Activated gamma-delta T cell (primary cell): ENCODE measurements around the gene CCDC188.

Source experiments
- DNase-seq: peaks from one replicate; lab custom pipeline; 2025; lab: John Stamatoyannopoulos, UW

Gene CCDC188

GRCh38 chr22:20185750-20186149 lies 34.9 kb upstream of the CCDC188 start:
- DNase-seq: no peak

GRCh38 chr22:20184501-20185165 lies 33.8 kb upstream of the CCDC188 start:
- no peak for DNase-seq

DNA sequence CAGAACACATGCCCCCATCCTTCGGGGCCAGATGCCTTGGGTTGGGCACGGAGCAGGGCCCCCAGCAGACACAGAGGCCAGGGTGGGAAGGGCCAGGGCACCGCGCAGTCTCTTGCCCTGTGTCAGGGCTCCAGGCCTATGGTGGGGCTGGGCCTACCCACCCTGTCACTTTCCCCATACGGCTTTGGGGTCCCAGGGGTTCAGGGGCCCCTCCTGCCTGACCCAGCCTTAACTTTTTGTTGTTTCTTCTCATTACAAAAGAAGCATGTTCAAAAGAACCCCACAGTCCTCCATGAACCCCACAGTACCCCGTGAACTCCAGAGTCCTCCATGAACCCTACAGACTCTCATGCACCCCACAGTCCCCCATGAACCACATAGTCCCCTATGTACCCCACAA lies 33.0 kb upstream of the CCDC188 start:
- DNase-seq: no peak

DNA sequence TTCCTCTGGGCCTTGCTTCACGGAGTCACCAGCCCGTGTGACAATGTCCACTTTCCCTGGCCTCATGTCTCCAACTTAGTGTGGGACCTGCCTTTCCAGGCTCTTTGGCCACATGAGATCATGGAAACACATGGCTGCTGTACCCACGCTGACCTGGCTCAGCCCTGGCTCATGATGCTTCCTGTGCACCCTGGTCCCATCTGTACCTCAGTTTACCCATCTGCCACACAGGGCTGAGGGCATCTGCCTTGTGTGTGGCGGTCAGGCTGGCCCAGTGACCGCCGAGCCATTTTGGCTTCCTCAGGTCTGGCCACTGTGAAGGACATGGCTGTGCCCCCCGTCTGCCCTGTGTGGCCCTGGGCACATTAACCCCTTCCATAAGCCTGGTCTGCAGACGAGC lies 32.2 kb upstream of the CCDC188 start:
- DNase-seq: no peak

GRCh38 chr22:20182365-20182764 lies 31.5 kb upstream of the CCDC188 start:
- DNase-seq: no peak

DNA sequence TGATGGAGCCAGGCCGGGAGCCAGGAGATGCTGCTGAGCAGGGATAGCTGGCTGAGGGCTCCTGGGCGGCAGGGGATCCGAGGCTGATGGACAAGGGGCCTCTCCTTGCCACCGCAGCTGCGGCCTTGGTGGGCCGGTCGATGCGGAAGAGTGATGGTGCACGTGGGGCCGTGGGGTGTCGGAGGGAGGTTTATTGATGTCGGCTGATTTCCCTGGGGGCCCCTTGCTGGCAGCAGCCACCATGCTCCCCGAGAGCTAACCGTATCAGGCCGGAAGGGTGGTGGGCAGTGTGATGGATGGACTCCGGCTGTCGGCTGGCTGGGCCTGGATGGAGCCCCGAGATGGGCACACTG lies 31.0 kb upstream of the CCDC188 start:
- no peak for DNase-seq

GRCh38 chr22:20181194-20181883 lies 30.5 kb upstream of the CCDC188 start:
- no peak for DNase-seq

- DNase-seq: no peak
Observed at GRCh38 chr22:20180640-20181039, 29.8 kb upstream of the CCDC188 start.

GRCh38 chr22:20180245-20180630 lies 29.4 kb upstream of the CCDC188 start:
- no peak for DNase-seq

DNA sequence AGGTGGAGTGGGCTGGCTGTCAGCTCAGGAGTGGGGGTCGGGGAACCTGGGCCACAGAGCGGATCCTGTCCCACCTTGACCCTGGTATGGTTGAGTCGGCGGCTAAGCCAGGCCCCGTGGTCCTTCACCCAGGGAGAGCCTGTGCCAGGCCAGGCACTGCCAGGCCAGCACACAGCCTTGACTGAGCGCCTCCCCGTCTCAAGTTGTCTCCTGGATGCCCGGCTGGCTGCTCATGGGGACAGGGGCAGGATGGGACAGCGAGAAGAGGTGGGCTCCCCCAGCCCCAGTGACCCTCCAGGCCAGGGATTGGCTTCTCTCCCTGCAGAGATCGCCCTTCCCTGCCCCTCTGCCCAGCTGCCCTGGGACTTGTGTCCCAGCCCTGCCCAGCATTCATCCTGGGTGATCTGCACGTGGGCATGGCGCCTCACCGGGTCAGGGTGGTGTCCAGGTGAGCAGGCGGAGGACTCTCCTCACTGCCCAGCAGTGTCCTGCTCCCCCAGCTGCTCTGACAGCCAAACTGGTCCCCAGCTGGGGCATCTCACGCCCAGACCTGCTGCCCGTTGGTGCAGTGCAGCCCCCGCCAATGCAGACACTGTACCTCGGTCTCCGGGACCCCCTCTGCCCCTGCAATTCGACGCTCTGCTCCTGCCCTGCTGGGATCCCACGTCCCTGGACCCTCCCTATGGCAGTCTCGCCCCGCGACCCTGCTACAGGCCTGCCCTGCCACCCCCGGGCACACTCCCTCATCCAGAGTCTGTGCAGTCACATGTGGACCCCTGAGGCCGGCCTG lies 28.8 kb upstream of the CCDC188 start:
- DNase-seq: no peak

DNA sequence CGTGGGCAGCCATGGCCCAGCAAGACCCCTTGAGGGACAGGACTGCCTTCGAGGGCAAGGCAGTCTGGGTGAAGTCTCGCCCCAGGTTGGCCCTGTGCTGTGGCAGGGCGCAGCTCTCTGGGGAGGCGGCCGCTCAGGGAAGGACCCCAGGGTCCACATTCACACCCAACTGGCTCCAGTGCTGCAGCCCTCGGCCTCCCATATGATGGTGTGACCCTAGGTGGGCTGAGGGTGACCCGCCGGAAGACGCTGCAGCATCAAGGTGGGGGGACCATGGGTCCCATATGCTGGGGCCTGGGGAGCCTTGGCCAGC lies 28.0 kb upstream of the CCDC188 start:
- no peak for DNase-seq

GRCh38 chr22:20178075-20178914 lies 27.4 kb upstream of the CCDC188 start:
- no peak for DNase-seq

DNA sequence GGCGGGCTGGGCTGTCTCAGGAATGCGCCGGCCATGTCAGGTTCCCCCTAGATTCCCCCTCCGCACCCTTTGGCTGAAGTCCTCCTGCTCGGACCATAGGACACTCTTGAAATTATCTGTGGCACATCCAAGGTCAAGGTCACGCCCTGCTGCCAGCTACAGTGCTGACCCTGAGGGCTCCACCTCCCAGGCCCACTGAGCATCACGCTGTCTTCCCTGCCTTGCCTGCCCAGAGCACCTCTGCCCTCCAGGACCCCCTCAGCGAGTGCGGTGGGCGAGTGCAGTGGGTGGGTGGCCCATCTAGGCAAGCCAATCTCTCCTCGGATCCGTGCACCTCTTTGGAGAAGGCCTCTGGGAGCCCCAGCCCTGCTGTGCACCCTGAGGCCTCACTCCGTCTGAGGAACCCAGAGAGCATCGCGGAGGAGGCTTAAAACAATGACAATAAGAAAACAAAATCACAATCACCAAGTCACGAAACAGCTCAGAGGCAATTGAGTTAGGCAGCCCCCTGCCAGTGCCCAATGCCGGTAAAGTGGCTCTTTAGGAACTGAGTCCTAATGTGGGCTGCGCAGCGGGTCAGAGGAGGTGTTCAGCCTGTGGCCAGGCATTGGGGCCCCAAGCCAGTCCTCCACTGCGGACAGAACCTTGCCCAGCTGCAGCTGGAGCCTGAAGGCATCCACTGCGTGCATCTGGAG lies 26.5 kb upstream of the CCDC188 start:
- no peak for DNase-seq

- no peak for DNase-seq
Observed at GRCh38 chr22:20176421-20177085, 25.7 kb upstream of the CCDC188 start.

GRCh38 chr22:20175597-20175900 lies 24.7 kb upstream of the CCDC188 start:
- DNase-seq: no peak

DNA sequence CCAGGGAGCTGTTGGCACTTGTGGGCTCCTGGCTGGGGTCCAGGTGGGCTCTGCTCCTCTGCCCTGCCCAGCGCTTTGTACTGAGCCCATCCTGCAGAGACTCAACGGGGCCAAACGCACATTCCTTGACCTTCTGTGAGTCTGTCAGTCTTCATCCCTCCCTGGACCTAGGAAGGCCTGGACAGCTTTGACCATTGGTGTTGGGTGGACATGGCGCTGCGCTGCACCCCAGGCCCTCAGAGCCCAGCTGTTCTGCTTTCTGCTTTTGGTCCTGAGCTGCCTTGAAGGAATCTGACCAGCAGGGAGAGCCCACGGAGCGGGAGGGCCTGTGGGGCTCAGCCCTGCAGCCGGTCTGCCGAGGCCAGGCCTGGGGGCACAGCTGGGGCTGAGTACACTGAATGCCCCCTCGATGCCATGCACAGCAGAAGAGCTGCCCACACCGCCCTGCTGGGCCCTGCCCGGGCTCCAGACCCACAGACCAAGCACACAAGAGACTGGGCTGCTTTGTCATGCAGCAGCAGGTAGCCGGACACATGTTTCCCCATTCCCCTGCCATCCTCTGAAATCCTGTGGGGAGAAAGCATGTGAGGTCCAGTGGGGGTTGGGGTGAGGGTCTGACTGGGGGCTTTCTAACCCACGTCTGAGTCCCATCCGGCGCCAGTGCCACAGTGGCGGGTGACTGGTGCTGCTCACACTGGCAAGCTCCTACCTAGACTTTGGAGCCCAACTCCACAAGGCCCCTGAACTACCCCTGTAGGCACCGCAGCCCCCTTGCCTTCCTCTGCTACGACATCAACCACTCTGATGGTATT lies 24.1 kb upstream of the CCDC188 start:
- no peak for DNase-seq

- DNase-seq: no peak
Observed at GRCh38 chr22:20173772-20174171, 22.9 kb upstream of the CCDC188 start.

DNA sequence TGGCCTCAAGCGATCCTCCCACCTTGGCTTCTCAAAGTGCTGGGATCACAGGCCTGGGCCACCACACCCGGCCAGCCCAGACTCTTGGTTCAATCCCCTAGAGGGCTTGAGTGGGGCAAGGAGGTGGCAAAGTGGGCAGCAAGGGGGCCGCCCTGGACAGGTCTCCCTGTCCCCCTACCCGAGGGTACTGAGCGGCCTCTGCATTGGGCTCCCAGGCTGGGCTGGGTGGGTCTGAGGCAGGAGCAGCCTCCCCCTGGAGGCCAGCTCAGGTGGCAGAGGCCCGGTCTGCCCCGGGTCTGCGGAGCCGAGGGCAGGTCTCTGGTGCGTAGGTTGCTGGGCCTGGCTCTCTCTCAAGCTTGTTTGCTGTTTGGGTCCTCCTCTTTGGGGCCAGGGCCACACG lies 22.4 kb upstream of the CCDC188 start:
- no peak for DNase-seq

DNA sequence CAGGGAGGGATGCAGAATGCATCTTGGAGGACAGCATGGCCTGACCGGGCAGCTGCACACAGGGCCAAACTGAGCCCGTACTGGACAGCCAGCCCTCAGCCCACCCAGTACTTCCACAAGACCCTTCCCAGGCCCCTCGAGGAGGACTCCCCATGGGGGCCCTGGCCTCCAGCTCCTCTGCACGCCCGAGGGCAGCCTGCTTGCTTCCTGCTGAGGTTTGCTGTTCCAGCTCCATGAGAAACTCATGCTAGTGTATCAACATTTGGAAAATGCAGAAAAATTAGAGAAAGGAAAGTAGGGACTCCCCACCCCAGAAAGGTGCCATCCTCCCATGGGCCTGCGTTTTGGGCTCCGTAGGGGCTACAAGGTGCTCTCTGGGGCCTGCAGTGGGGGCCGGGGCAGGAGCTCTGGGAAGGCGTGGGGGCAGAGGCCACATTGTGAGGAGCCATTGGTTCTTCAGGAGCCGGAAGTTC lies 21.3 kb upstream of the CCDC188 start:
- no peak for DNase-seq
